ENCODE results near the gene NMNAT2. TPM values are rescaled to one million over a fixed set of nuclear protein-coding genes. Genes with fewer than 3 reads are reported as not detected.

NMNAT2 gene
- total RNA-seq, 1 donor from 2014 or later, result 0.52 TPM

DNA sequence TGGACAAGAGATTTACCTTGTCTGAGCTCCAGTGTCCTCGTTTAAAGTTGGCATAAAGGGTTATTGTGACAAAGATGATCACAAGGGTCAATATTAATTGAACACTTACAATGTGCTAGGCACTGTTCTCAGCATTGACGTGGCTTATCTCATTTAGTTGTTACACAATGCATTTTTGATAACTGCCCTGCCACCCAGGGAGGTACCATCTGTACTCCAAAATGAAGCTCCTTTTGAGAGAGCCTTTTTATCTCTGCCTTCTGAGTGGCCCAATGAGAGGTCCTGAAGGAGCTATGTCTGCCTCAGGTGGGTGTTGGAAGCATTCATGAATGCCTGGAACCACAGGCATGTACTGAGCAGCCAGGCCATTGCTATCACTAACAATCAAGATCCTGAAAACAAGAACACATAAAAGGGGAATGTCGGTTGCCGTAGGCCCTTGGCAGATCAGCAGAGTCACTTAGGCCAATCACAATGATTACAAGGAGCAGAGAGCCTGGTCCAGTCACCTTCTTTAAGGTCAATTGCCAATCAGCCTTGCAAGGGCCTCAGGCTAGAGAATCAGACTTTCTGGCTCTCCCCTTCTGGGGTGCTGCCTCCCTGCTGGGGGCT is 78.5 kb downstream of the NMNAT2 start:
- TF ChIP-seq, protein P1, sequence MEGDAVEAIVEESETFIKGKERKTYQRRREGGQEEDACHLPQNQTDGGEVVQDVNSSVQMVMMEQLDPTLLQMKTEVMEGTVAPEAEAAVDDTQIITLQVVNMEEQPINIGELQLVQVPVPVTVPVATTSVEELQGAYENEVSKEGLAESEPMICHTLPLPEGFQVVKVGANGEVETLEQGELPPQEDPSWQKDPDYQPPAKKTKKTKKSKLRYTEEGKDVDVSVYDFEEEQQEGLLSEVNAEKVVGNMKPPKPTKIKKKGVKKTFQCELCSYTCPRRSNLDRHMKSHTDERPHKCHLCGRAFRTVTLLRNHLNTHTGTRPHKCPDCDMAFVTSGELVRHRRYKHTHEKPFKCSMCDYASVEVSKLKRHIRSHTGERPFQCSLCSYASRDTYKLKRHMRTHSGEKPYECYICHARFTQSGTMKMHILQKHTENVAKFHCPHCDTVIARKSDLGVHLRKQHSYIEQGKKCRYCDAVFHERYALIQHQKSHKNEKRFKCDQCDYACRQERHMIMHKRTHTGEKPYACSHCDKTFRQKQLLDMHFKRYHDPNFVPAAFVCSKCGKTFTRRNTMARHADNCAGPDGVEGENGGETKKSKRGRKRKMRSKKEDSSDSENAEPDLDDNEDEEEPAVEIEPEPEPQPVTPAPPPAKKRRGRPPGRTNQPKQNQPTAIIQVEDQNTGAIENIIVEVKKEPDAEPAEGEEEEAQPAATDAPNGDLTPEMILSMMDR (conservative IDR thresholded peaks at IDR 0.05; ENCODE audit: low read depth, low read length), result no peak
- DNase-seq (ENCODE audit: low read depth), result no peak
- no peak overlapping the region for H3K4me3 ChIP-seq (ENCODE audit: low read depth, low read length)

DNA sequence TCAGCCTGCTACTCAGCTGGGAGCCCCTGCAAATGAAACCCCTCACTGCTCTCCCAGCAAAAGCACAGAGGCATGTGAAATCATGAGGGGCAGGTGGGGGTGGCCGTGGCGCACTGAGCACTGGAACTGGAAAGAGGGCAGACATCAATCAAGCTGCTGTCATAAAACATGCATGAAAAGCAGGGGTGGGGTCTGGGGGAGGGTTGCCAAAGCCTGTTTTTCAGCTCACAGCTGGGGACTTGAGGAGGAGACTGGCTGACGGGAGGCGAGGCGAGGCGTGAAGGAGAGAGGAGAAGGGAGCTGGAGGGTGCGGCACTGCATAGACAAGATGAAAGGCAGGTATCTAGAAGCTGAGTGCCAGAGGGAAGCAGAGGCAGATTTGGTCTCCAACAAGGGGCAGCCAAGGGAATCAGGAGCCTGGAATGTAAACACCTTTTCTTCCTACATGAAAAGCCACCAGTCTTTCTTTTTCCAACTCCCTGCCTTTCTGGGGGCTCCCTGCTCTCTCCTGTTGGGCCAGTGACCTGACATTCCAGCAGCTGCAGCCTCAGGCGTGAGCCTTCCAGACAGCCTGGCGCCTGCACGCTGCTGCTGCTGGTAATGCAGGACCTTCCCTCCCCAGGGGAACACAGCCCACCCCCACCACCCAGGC is 87.0 kb downstream of the NMNAT2 start:
- TF ChIP-seq, protein P1 (conservative IDR thresholded peaks at IDR 0.05; ENCODE audit: low read depth, low read length), result no peak
- DNase-seq (ENCODE audit: low read depth), result no peak
- no peak overlapping the region for H3K4me3 ChIP-seq (ENCODE audit: low read depth, low read length)

DNA sequence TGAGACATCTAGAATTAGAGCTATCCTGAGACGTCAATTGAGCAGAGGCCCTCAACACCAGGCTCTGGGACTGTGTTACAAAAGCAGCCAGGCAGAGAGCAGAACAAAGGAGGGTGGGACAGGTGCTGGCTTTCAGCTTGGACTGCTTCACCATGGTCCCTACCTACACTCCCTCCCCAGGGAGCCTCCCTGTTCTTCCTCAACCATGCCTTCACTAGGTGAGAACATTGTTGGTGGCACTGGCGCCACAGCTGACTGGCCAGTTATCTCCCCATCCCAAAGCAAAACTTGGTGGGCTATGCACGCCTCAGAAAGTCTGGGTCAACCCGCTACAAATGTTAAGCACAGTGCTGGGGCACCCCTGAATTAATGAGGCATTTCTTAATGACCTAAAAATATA is 87.8 kb downstream of the NMNAT2 start:
- no peak overlapping the region for H3K4me3 ChIP-seq (ENCODE audit: low read depth, low read length)
- TF ChIP-seq, protein P1 (conservative IDR thresholded peaks at IDR 0.05; ENCODE audit: low read depth, low read length), result no peak
- DNase-seq (ENCODE audit: low read depth), result no peak

DNA sequence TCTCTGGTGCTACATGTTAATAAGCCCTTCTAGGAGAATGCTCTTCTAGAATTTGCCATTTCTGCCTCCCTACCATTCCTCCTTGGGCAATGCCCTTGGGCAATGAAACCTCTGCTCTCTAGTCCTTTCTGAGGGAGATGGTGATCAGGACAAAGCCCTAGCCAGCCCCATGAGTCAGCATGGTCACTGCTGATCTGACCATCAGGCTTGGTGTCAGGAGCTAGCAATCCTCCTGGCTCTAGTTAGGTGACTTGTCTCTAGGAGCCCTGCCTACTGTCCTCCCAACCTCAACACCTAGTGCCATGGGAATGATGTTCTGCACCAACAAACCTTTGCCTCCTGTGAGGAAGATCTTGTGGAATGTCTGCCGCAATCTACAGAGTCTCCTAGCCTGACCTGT is 89.8 kb downstream of the NMNAT2 start:
- TF ChIP-seq, protein P1 (conservative IDR thresholded peaks at IDR 0.05; ENCODE audit: low read depth, low read length), result no peak
- H3K4me3 ChIP-seq (ENCODE audit: low read depth, low read length), result no peak overlapping the region
- no peak for DNase-seq (ENCODE audit: low read depth)

DNA sequence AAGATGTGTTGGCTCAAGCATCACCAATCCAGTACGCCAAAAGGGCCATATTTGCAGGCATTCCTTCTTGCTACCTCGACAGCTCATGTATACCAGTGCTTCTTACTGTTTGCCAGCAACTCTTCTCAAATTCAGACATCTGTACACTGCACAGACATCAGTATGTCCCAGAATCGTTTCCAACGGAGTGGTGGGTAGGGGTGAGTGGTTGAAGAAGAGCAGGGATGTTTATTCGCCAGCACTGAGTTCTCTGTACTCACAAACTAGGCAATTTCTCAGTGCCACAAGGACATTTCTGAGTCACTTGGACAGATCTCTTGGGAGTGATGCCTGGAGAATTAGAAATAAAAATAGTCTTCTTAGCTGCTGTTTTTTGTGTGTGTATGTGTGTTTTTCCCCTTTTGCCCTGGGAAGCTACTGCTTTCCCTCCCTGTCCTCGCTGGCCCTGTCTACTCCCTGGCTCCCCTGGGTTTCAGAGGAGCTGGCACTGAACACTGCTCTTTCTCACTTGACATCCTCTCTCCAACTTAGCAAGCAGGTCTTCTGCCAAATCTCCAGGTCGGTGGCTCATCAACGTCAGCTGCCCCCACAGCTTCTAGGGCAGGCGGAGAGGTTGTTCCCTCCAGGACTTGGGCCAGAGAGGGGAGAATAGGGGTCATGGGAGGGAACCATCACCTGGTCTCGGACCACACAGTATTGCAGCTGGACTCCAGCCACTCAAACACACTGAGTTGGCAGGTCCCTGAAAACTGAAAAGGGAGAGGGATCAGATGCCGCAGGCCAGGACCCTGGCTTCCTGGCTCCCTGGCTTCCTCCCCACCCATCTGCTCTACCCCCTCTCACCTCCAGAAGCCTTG is 90.5 kb downstream of the NMNAT2 start:
- DNase-seq (ENCODE audit: low read depth), result no peak
- no peak overlapping the region for H3K4me3 ChIP-seq (ENCODE audit: low read depth, low read length)
- TF ChIP-seq, protein P1 (conservative IDR thresholded peaks at IDR 0.05; ENCODE audit: low read depth, low read length), result no peak

DNA sequence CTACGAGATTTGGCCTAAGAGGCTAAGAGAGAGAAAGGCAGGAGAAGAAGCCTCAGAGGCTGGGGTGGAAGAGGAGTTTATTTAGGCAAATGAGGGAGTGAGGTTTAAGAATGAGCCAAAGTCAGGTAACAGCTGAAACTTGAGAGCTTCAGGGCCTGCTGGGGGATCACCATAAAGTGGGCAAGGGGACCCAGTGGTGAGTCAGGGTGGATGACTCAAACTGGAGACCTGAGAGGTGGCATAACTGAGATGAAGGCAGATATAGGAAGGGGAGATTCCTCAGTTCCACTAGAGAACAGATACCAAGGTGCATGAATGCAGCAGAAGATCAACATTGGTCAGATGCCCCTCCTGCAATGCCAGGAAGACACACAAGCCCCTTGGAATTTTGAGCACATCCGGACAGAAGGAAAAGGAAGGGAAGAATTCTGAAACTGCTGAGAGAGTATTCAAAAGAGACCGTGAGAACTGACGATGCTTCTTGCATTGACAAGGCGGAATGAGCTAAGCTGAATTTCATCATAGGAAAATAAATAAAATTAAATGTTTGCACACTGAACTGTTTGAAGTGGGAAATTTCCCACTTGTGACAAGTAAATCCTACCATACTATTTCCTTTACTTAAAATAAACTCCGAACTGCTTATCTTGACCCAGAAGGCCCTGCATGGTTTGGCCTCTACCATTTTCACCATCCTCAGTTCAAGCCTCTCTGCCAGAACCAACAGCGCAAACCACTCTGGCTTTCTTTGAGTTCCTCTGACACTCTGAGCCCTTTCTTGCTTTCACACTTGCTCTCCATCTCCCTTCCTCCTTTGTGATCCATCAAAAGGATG is 94.1 kb downstream of the NMNAT2 start:
- DNase-seq (ENCODE audit: low read depth), result no peak
- TF ChIP-seq, protein P1 (conservative IDR thresholded peaks at IDR 0.05; ENCODE audit: low read depth, low read length), result no peak
- no peak overlapping the region for H3K4me3 ChIP-seq (ENCODE audit: low read depth, low read length)

Data from epithelial cell of proximal tubule (primary cell).